HG03571 (cell line): ENCODE measurements around the gene MRGPRF.

Source experiments
- ATAC-seq: cut with Tn5 transposase; IDR thresholded peaks from one replicate; pipeline ENCODE4 v1.9.1; 2021; ENCODE audit not compliant: unreplicated experiment

Gene MRGPRF

GRCh38 chr11:69051381-69052342 lies 38.6 kb upstream of the MRGPRF start:
- no peak for ATAC-seq

DNA sequence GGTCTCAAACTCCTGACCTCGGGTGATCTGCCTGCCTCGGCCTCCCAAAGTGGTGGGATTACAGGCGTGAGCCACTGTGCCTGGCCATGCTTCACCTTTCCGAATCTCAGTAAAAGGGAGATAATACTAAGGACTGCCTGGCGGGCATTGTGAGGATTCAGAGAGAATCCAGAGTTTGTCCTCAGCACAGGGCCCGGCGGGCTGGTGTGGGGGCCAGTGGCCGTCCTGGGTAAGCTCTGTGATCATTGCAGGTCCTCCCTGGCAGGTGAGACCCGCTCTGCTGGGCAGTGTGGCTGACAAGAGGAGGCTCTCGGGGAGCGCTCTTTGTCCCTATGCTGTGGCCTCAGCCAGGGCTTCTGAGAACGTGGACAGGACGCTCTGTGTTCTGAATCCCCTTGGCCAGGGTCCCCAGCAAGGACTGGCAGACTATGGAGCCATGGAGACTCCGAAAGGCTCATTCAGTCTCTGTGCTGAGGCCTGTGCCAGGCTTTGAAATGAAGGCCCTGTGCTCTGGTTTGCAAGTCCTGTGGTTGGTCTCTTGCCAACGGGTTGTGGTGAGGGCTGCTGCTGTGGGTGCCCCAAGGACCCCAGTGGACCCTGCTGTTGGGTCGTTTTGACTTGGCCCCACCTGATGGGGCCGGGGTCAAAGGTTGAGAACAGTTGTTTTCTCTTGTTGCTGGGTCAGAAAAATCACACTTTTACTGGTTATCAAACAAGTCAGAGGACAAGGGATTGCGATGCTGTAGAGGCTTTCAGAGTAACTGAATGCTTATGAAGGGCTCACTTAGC lies 37.7 kb upstream of the MRGPRF start:
- no peak for ATAC-seq

DNA sequence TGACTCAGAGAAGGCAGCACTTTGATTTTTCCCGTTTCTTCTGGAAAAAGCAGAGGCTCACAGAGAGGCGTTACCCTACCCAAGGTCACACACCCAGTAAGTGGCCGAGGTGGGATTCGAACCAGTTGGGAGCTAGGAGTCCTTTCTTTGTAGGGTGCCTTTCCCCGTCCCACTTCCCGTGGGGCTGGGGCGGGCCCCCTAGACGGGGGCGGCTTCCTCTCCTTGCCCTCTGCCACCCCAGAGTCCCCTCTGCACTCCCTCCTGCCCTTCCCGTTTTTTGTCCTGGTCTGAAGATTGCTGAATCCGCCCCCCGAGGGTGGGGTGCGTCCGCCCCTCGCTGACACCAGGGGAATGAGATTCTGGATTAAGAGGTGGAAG lies 36.4 kb upstream of the MRGPRF start:
- no peak for ATAC-seq

DNA sequence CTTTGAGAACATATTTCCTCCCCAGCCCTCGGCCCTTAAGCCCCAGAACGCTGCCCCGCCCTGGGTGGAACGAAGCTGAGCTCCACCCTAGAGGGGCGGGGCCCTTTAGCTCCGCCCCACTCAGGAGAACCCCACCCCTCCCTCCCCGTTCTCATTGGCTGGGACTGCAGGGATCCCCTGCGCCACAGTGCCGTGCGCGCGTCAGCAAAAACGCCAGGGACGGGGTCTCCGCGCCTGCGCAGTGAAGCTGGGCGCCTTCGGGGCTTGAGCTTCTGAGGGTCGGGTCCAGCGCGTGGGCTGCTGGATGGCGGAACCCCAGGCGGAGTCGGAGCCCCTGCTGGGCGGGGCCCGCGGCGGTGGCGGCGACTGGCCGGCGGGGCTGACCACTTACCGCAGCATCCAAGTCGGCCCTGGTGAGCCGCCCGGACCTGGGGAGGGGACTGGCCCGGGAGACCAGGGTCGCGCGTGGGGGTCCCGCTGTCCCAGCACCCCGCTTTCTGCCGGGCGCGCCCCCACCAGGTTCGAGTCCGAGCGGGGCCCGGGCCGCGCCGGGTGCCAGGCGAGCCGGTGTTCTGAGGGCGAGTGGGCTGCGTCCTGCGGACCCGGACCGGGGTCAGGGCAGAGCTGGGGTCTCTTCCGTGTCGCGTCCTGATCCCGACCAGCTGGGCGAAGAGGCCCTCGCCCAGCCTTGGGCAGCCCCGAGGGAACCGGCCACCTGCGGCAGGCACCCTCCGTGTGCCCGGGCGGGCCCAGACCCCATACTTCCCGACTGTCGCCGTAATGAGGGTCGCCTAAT lies 35.8 kb upstream of the MRGPRF start, which contains the start of gene TPCN2:
Gene TPCN2 (plus strand): TSS at position 239 of the 796 bp plus-strand sequence. CDS start 66 bp downstream, at position 305.
- peak; percentile 82 for ATAC-seq

- no peak for ATAC-seq
These were observed 35.1 kb upstream of the MRGPRF start for GRCh38 chr11:69048031-69048693.

DNA sequence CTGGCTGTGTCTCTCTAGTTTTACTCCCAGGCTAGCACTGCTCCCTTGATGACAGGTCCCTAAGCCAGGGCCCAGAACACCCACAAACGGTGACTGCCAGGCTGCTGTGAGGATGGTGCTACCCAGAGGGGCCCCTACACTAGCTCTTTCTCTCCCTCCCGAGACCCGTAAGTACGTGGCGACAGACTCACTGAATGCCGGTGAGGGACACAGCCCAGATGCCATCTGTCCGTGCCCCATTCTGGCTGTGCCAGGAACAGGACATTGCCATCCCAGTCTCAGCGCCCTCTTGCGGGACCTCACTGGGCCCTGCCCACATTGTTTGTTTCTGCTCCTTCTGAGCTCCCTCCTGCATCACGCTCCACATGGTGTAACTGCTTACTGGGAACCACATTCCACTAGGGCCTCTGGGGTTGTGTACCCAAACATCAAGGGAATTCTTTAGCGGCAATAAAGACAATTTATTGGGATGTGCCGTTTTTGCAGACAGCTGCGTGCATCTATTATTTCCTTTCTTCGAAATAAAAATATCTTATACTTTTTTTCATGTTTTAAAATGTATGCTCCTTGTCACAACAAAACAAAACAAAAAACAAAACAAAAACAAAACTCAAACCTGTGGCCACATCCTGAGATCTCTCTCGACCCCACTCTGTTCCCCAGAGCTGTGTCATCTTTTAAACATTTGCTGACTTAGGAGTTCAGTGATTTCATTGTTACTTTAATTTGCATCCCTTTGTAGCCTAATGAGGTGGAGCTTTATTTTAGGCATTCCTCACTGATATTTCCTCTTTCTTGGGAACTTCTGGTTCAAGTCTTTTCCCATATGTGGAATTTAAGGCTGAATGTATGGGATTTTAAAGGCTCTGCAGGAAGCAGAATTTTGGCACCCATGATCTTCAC lies 31.3 kb upstream of the MRGPRF start:
- no peak for ATAC-seq

DNA sequence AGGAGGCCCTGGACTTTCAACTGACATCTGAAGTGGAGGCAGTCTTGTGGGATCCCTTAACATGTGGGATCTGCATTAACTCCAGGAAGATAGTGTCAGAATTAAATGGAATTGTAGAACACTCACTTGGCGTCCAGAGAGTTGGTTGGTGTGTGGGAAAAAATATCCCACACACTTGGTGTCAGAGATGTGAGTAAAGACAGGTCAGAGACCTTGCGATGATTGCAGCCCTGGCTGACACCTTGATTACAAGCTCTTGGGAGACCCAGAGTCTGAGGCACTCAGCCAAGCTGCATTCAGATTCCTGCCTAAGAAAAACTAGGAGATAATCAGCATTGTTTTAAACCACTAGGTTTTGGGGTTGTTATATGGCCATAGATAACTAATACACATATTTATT lies 28.5 kb upstream of the MRGPRF start:
- no peak for ATAC-seq

- no peak for ATAC-seq
These were observed 27.7 kb upstream of the MRGPRF start for GRCh38 chr11:69040581-69041260.

GRCh38 chr11:69040051-69040450 lies 27.0 kb upstream of the MRGPRF start:
- no peak for ATAC-seq

DNA sequence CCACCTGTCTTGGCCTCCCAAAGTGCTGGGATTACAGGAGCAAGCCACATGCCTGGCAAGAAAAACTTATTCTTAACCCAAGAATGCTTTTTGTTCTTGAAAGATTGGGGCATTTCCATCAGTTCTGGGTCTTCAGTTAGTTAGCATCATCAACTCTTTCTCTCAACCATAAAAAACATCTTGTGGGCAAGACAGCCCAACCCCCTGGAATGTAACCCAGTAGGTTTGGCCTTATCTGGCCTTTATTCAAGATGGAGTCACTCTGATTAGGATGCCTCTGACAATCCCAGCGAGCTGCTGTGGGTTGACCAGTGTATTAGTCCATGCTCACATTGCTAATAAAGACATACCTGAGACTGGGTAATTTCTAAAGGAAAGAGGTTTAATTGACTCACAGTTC lies 26.5 kb upstream of the MRGPRF start:
- no peak for ATAC-seq

DNA sequence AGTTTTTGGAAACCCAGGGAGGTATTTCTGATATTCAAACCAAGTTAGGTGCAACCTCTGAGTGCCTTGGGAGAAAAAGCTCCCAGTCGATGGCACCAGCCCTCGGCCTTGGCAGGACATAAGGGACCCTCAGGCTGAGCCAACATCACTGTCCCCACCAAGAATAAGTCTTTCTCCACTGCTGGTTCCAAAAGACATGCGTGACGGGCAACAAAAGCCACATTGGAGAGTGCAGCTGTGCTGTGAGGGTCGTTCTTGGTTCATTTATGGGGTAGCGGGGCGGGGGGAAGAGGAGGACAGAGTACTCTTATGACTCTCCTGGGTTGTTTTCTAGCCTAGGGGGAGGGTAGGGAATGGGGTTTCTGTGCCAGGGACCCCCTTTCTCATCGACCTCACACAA lies 24.5 kb upstream of the MRGPRF start:
- no peak for ATAC-seq

GRCh38 chr11:69037074-69037473 lies 24.0 kb upstream of the MRGPRF start:
- no peak for ATAC-seq

DNA sequence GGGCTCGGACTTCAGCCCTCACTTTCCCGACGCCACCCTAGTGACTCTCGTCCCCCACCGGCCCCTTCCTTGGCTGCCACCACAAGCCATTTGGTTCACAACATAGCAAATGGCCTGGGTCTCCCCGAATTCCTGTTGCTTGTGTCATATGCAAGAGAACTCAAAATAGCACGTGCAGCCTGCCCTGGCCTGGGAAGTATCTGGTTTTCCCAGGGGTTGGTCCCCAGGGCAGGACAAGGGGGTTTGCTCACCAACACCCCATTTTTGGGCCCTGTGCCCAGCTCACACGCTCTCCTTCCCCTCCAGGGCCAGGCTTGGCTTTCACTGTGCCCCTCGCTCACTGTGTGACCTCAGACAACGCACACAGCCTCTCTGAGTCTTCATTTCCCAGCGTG lies 22.9 kb upstream of the MRGPRF start:
- ATAC-seq = no peak

DNA sequence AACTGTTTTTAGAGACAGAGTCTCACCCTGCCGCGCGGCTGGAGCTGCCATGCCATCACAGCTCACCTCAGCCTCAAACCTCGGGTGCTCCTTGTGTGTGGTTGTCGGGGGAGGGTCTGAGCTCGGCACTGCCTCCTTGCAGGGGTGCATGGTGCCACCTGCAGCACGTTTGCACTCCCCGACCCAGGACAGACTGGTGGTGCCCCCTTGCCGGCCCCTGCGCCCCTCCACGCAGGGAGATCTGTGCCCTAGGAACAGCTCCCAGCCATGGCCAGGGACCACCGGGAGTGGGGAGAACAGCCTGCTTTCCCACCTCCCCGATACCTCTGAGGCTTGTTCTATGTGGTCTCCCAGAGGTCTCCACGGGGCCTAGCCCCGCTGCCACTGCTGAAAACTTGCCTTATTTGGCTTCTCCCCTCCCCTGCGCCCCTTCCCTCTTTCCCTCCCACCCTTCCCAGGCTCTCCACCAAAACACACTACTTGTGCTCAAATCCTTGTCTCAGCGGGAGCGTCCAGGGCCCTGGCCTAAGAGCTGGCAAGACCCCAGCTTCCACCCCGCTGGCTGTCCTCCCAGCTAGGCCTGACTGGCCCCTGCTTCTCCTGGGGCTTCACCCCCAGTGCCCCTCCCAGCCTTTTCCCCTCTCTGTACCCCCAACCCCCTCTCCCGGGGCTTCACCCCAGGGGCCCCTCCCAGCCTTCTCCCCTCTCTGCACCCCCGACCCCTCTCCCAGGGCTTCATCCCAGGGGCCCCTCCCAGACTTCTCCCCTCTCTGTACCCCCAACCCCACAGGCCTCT lies 22.3 kb upstream of the MRGPRF start:
- no peak for ATAC-seq

- ATAC-seq = no peak
These were observed 21.2 kb upstream of the MRGPRF start for GRCh38 chr11:69034123-69034867.

- no peak for ATAC-seq
These were observed 20.4 kb upstream of the MRGPRF start for GRCh38 chr11:69033431-69033830.

DNA sequence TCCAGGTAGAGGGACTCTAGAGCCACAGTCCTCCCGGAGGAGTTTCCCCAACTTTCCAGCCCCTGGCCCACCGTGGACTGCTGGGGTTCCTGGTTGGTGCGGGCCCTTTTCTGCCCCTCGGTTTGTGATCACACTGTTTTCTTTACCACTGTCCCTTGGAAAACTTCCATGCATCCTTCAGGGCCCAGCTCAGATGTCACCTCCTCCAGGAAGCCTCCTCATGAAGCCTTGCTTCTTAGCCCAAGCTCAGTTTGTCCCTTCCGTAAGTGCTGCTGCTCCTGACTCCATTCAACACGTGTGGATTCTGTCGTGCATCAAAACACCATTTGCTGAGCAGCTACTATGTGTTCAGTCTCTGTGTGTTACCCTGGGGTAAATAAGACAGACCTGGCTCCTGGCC lies 19.8 kb upstream of the MRGPRF start:
- no peak for ATAC-seq

DNA sequence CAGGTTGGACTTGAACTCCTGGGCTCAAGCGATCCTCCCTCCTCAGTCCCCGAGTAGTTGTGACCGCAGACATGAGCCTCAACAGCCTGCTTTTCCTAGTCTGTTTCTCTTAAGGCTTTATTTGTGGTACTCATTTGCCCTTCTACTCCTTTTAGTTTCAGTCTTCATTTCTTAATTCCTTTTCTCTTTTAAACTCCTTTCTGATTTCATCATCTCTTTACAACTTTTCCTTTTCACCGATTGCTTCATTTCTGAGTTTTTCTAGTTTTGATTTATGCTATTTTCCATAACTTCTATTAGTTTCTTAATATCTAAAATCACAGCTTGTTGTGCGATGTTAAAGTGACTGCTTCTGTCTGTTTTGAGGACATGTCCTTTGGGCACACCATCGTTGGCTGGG lies 17.3 kb upstream of the MRGPRF start:
- ATAC-seq = no peak
